Skin epidermis (tissue), 12 donors: ENCODE results near the gene CALCOCO2.

ENCODE experiments used
- H3K27ac ChIP-seq, 21 experiments: fragments of 200-600 bp; sonication (generic) in 11 of 21; one replicate each; pipeline ENCODE4 v1.5.0; 2020; ENCODE audit warnings: mild to moderate bottlenecking in 3 of 21, inconsistent platforms in 2 of 21, moderate library complexity in 2 of 21
- H3K4me3 ChIP-seq, 7 experiments: fragments of 200-600 bp; sonication (generic) in 2 of 7; one replicate each; pipeline ENCODE4 v1.5.0; 2020; ENCODE audit warnings: inconsistent platforms in 2 of 7, mild to moderate bottlenecking in 2 of 7, moderate library complexity in 1 of 7

The CALCOCO2 gene

DNA sequence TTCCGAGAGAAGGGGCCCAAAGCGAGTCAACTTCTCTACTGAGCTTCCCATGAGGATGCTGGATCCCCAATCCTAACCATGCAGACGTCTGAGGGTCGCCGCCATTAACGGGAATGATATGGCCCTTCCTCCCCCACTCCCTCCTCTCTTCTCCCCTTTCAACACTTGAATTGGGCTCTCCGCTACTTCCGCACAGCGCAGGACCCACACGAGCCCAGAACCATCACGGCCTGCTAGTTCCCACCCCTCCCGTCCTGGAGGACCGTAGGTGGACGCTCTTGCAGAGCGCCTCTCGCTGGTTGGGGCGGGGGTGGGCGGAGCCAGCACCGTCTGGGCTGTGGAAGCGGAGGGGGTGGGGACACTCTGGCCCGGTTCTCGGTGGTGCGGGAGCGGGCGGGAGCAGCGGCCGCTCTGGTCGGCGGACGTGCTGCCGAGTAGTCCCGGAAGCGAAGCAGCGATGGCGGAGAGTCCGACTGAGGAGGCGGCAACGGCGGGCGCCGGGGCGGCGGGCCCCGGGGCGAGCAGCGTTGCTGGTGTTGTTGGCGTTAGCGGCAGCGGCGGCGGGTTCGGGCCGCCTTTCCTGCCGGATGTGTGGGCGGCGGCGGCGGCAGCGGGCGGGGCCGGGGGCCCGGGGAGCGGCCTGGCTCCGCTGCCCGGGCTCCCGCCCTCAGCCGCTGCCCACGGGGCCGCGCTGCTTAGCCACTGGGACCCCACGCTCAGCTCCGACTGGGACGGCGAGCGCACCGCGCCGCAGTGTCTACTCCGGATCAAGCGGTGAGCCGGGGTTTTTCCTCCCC, 77.4 kb downstream of the CALCOCO2 start, which contains the start of gene UBE2Z:
Gene UBE2Z (plus strand): TSS at position 361 of the 797 bp plus-strand sequence. CDS start 97 bp downstream, at position 458.
- peak within 1 kb of the TSS; percentile 89 to 99 (median 95) for H3K27ac ChIP-seq
- peak within 1 kb of the TSS; percentile 78 to 96 (median 86) for H3K4me3 ChIP-seq

DNA sequence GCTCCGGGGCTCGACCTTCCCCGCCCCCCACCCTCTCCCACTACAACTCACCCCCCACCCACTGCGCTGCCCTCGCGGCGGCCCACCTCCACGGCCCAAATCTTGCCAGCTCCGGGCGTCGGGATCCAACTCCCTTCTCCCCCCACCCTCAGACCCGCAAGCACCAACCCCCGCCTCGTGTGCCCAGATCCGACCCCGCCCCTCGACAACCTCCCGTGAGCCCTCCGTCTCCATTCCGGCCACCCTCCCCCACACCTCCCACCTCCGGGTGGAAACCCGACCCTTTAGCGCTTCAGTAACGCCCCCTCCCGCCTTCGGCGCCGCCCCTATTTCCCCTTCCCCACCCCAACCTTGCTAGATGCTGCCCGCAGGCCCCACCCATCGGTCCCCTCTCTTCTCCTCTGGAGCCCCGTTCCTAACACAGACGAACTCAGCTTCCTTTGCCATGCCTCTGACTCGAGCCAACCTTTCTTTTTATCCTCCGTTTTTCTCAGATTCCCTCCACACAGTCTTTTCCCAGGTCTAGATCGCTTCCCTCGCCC, 78.1 kb downstream of the CALCOCO2 start:
- Histone ChIP-seq H3K27ac (peak overlapping the region; percentile 89 to 99 (median 95)), H3K4me3 (peak overlapping the region; percentile 78 to 96 (median 86))

- Histone ChIP-seq H3K4me3 (peak overlapping the region in 6 of 7 experiments; percentile 78 to 96 (median 88)), H3K27ac (peak overlapping the region in 10 of 21 experiments; percentile 92 to 98 (median 96))
Observed at GRCh38 chr17:48909783-48910182, 78.9 kb downstream of the CALCOCO2 start.

DNA sequence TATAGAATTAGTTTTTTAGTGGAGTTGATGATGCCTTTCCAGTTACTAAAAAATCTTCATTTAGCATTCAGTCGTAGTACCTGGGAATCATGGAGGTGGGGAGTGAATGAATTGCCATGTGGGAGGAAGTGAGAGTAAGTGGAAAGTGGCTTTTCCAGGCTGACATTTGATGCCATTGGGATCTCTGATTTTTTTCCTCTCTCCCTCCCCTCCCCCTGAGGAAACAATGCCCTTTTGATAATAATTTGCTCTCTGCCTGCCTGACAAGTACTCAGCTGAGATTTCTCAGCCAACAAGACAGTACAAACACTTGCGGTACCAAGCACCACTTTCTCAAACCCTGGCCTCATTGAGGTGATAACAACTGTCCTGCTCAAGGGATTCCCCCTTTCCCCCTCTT, 79.5 kb downstream of the CALCOCO2 start:
- peak overlapping the region in 6 of 21 experiments; percentile 13 to 98 (median 59) for H3K27ac ChIP-seq
- no peak overlapping the region for H3K4me3 ChIP-seq

DNA sequence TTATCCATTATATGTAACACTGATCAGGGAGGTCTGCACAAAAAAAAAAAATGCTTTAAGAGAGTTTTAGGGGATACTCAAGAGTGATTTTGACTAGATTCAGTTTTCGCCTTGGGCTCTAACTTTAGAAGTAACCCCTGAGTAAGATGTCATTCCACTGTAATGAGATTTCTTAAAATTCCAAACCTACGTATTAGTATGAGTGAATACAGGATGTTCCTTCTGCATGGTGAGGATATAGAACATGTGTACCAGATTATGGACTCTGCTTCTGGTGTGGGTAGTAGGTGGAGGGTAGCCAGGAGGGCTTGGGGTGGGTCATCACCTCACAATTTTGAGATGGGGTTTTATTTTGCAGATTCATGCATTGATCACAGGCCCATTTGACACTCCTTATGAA, 81.6 kb downstream of the CALCOCO2 start:
- H3K27ac ChIP-seq, result no peak overlapping the region
- no peak overlapping the region for H3K4me3 ChIP-seq
